Measurements from ENCODE around the gene RPL22.

The RPL22 gene
- total RNA-seq = 76.8 to 149 (median 111) reads per million in 4 donors

GRCh38 chr1:6199298-6200187, at the start of gene RPL22:
TSS of gene RPL22 (minus strand) at chr1:6199595. CDS start at chr1:6199573, 22 bp downstream.
- peak; percentile 92 to 99 (median 96) for DNase-seq

GRCh38 chr1:6248161-6248776, 48.9 kb upstream of the RPL22 start:
- no peak for DNase-seq

GRCh38 chr1:6247651-6248050, 48.3 kb upstream of the RPL22 start:
- DNase-seq = no peak

- peak; percentile 67 to 77 (median 69) for DNase-seq
Observed at GRCh38 chr1:6246497-6247467, 47.4 kb upstream of the RPL22 start.

- DNase-seq = peak in 2 of 5 donors; percentile 27 to 38
Observed at GRCh38 chr1:6245869-6246496, 46.6 kb upstream of the RPL22 start.

GRCh38 chr1:6245086-6245868, 45.9 kb upstream of the RPL22 start:
- peak; percentile 60 to 77 (median 73) for DNase-seq

- no peak for DNase-seq
Observed at GRCh38 chr1:6244401-6245049, 45.1 kb upstream of the RPL22 start.

GRCh38 chr1:6243993-6244392, 44.6 kb upstream of the RPL22 start, which contains the start of gene HES3:
TSS of gene HES3 (plus strand) at chr1:6244179. CDS start at chr1:6244366, 187 bp downstream.
- no peak for DNase-seq

- no peak for DNase-seq
Observed at GRCh38 chr1:6243053-6243834, 43.8 kb upstream of the RPL22 start.

GRCh38 chr1:6241887-6242740, 42.7 kb upstream of the RPL22 start:
- DNase-seq = no peak

- DNase-seq = no peak
Observed at GRCh38 chr1:6241107-6241886, 41.9 kb upstream of the RPL22 start.

- DNase-seq = no peak
Observed at GRCh38 chr1:6239950-6240768, 40.8 kb upstream of the RPL22 start.

- DNase-seq = no peak
Observed at GRCh38 chr1:6239213-6239752, 39.9 kb upstream of the RPL22 start.

- no peak for DNase-seq
Observed at GRCh38 chr1:6237093-6237492, 37.7 kb upstream of the RPL22 start.

GRCh38 chr1:6235296-6235677, 35.9 kb upstream of the RPL22 start:
- no peak for DNase-seq

- no peak for DNase-seq
Observed at GRCh38 chr1:6234502-6235295, 35.3 kb upstream of the RPL22 start.
